ENCODE results near the gene STX11. TPM values are rescaled to one million over a fixed set of nuclear protein-coding genes. Genes with fewer than 3 reads are reported as not detected.

The STX11 gene
- total RNA-seq, 1 experiment from 2014 or later = 3.2 TPM

DNA sequence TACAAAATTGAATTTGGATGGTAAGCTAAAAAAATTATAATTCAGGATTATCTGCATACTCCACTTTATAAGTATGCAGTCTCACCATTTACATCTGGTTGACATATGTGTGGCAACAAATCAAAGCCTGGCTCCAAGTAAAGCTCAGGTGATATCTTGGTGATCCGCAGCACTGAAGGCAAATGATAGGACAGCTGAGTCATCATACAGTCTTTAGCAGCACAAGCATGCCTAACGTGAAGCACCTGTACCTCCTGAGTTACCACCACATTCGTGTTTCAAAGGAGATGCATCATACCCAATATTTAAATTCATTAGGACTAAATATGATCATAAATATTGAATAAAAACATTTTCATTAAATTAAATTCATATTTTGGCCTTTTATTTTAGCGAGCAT is 11.8 kb upstream of the STX11 start:
- in situ Hi-C loops (cut with HindIII; ENCODE audit: low pct_unique_long_range_greater_than_20kb, low sequenced_read_pairs) = no loop called here
- intact Hi-C loops (cut with micrococcal nuclease; ENCODE audit: unreplicated experiment) = no loop called here
- no peak for ATAC-seq

GRCh38 chr6:144139817-144140216 is 10.5 kb upstream of the STX11 start:
- Histone ChIP-seq H3K27ac (ENCODE audit: low read length) (no peak overlapping the region), H3K9me3 (ENCODE audit: control insufficient read depth, insufficient read depth, low read depth, low read length) (no peaks in the 10 kb centered on the region), H3K27me3 (ENCODE audit: control insufficient read depth, insufficient read depth, low read length) (no peaks in the 10 kb centered on the region), H3K4me3 (ENCODE audit: low read depth in 2 of 2, low read length in 2 of 2) (no peak overlapping the region), H3K4me1 (ENCODE audit: control insufficient read depth, insufficient read depth, low read length) (no peaks in the 10 kb centered on the region), H3K36me3 (ENCODE audit: control insufficient read depth, insufficient read depth, low read length) (no peaks in the 10 kb centered on the region)
- BruUV-seq (replicated peaks) = no TSS peak
- ATAC-seq = no peak
- intact Hi-C loops (cut with micrococcal nuclease; ENCODE audit: unreplicated experiment) = no loop called here
- POLR2A ChIA-PET = no interaction called here
- TF ChIP-seq SIN3A (IDR thresholded peaks at IDR 0.05; ENCODE audit: borderline replicate concordance, insufficient read depth, low read depth, low read length) (no peak), POLR2AphosphoS5 (IDR thresholded peaks at IDR 0.05; ENCODE audit: low read depth, low read length) (no peak), CTCF (IDR thresholded peaks at IDR 0.05) (no peak), TCF7L2 (IDR thresholded peaks at IDR 0.05; ENCODE audit: low read depth, low read length) (no peak)
- TF ChIP-seq, protein P1, sequence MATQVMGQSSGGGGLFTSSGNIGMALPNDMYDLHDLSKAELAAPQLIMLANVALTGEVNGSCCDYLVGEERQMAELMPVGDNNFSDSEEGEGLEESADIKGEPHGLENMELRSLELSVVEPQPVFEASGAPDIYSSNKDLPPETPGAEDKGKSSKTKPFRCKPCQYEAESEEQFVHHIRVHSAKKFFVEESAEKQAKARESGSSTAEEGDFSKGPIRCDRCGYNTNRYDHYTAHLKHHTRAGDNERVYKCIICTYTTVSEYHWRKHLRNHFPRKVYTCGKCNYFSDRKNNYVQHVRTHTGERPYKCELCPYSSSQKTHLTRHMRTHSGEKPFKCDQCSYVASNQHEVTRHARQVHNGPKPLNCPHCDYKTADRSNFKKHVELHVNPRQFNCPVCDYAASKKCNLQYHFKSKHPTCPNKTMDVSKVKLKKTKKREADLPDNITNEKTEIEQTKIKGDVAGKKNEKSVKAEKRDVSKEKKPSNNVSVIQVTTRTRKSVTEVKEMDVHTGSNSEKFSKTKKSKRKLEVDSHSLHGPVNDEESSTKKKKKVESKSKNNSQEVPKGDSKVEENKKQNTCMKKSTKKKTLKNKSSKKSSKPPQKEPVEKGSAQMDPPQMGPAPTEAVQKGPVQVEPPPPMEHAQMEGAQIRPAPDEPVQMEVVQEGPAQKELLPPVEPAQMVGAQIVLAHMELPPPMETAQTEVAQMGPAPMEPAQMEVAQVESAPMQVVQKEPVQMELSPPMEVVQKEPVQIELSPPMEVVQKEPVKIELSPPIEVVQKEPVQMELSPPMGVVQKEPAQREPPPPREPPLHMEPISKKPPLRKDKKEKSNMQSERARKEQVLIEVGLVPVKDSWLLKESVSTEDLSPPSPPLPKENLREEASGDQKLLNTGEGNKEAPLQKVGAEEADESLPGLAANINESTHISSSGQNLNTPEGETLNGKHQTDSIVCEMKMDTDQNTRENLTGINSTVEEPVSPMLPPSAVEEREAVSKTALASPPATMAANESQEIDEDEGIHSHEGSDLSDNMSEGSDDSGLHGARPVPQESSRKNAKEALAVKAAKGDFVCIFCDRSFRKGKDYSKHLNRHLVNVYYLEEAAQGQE (IDR thresholded peaks at IDR 0.05; ENCODE audit: insufficient read depth in 1 of 2, low read depth in 2 of 2, low read length in 1 of 2) = no peak
- CTCF ChIA-PET = no interaction called here
- in situ Hi-C loops (cut with HindIII; ENCODE audit: low pct_unique_long_range_greater_than_20kb, low sequenced_read_pairs) = no loop called here
- DNase-seq (ENCODE audit: low read depth, low spot score) = no peak

More for the DNA sequence above, 11.8 kb upstream of the STX11 start:
- ChIA-PET POLR2A (interaction anchor here (0.6 kb wide), 1 partner anchor 1028 kb away, joined by 8 read pairs; no protein-coding TSS in a partner anchor), CTCF (no interaction called here)
- no peak overlapping the region for H3K27ac ChIP-seq (ENCODE audit: low read length)
- H3K4me3 ChIP-seq (ENCODE audit: low read depth in 2 of 2, low read length in 2 of 2) = no peak overlapping the region
- no TSS peak for BruUV-seq (replicated peaks)
- H3K4me1 ChIP-seq (ENCODE audit: control insufficient read depth, insufficient read depth, low read length) = no peaks in the 10 kb centered on the region
- TF ChIP-seq, protein P1 (IDR thresholded peaks at IDR 0.05; ENCODE audit: insufficient read depth in 1 of 2, low read depth in 2 of 2, low read length in 1 of 2) = no peak
- TF ChIP-seq CTCF (IDR thresholded peaks at IDR 0.05) = no peak
- TF ChIP-seq TCF7L2 (IDR thresholded peaks at IDR 0.05; ENCODE audit: low read depth, low read length) = no peak
- no peaks in the 10 kb centered on the region for H3K9me3 ChIP-seq (ENCODE audit: control insufficient read depth, insufficient read depth, low read depth, low read length)
- no peaks in the 10 kb centered on the region for H3K27me3 ChIP-seq (ENCODE audit: control insufficient read depth, insufficient read depth, low read length)
- H3K36me3 ChIP-seq (ENCODE audit: control insufficient read depth, insufficient read depth, low read length) = no peaks in the 10 kb centered on the region
- DNase-seq (ENCODE audit: low read depth, low spot score) = no peak

All from Panc1 (cell line).